WTC11 (cell line): ENCODE data around the gene WDR87. TPM values are rescaled to one million over a fixed set of nuclear protein-coding genes. Genes with fewer than 3 reads are reported as not detected.
A peak's percentile ranks its signal among the peaks of the same experiment; 100 is the strongest.

Source experiments
- ATAC-seq: fragments of 200-7000 bp; cut with Tn5 transposase; 2 replicates; pipeline ENCODE4 v1.10.0; 2021; ENCODE audit warnings: mild to moderate bottlenecking, moderate library complexity
- CTCF ChIA-PET: fragments of 300-600 bp; sonication (Branson Sonifier 250); formaldehyde crosslinking; loops from one replicate; lab custom pipeline; 2021; ENCODE audit warnings: antibody characterized with exemption; lab: Charles Lee
- POLR2A ChIA-PET: fragments of 350-600 bp; sonication (Branson Sonifier 250); formaldehyde crosslinking; loops from one replicate; lab custom pipeline; 2021; ENCODE audit warnings: antibody characterized with exemption; lab: Charles Lee
- DNase-seq: peaks from one replicate; pipeline ENCODE4 v3.0.0; 2021; ENCODE audit warnings: low spot score
- H3K27ac Mint-ChIP-seq: 2 replicates; pipeline ENCODE4 v1.8.0; 2021; ENCODE audit warnings: mixed read lengths
- H3K27me3 Mint-ChIP-seq: 2 replicates; pipeline ENCODE4 v1.8.0; 2021; ENCODE audit warnings: low read depth, mild to moderate bottlenecking, moderate library complexity, mixed read lengths
- H3K36me3 Mint-ChIP-seq: 2 replicates; pipeline ENCODE4 v1.8.0; 2021; ENCODE audit warnings: mixed read lengths
- H3K4me1 Mint-ChIP-seq: 2 replicates; pipeline ENCODE4 v1.8.0; 2022; ENCODE audit warnings: mixed read lengths
- H3K4me3 Mint-ChIP-seq: 2 replicates; pipeline ENCODE4 v1.8.0; 2021; ENCODE audit warnings: mild to moderate bottlenecking, moderate library complexity, mixed read lengths
- H3K9me3 Mint-ChIP-seq: 2 replicates; pipeline ENCODE4 v1.8.0; 2021; ENCODE audit warnings: mixed read lengths
- EMX1 ChIP-seq: fragments of 250-450 bp; sonication (Bioruptor Pico); IDR thresholded peaks from 2 replicates; pipeline ENCODE4 v1.8.0; 2021; ENCODE audit warnings: mild to moderate bottlenecking
- ETV6 ChIP-seq: sonication (generic); formaldehyde crosslinking; IDR thresholded peaks from 2 replicates; pipeline ENCODE4 v1.8.1; 2022; ENCODE audit warnings: mild to moderate bottlenecking, missing genetic modification reagents
- FOXK1 ChIP-seq: sonication (generic); formaldehyde crosslinking; IDR thresholded peaks from 2 replicates; pipeline ENCODE4 v1.8.0; 2022; ENCODE audit warnings: mild to moderate bottlenecking, moderate library complexity, missing genetic modification reagents
- GTF2I ChIP-seq: fragments of 250-450 bp; sonication (Bioruptor Pico); conservative IDR thresholded peaks from 2 replicates; pipeline ENCODE4 v1.4.0; 2021; ENCODE audit warnings: mild to moderate bottlenecking
- KAT7 ChIP-seq: sonication (generic); formaldehyde crosslinking; IDR thresholded peaks from 2 replicates; pipeline ENCODE4 v1.8.1; 2023; ENCODE audit warnings: missing genetic modification reagents, mild to moderate bottlenecking, borderline replicate concordance
- MYBL2 ChIP-seq: sonication (generic); formaldehyde crosslinking; IDR thresholded peaks from 2 replicates; pipeline ENCODE4 v1.8.1; 2023; ENCODE audit warnings: mild to moderate bottlenecking, moderate library complexity, missing genetic modification reagents
- NFE2L1 ChIP-seq: sonication (generic); formaldehyde crosslinking; IDR thresholded peaks from 2 replicates; pipeline ENCODE4 v1.8.1; 2023; ENCODE audit warnings: missing genetic modification reagents
- SMAD4 ChIP-seq: sonication (generic); formaldehyde crosslinking; IDR thresholded peaks from 2 replicates; pipeline ENCODE4 v1.8.0; 2022; ENCODE audit warnings: mild to moderate bottlenecking, missing genetic modification reagents
- SP1 ChIP-seq: sonication (generic); formaldehyde crosslinking; conservative IDR thresholded peaks from 2 replicates; pipeline ENCODE4 v1.8.1; 2022; ENCODE audit warnings: missing genetic modification reagents
- ZMAT4 ChIP-seq: fragments of 250-450 bp; sonication (Bioruptor Pico); IDR thresholded peaks from 2 replicates; pipeline ENCODE4 v1.9.0; 2021; ENCODE audit warnings: mild to moderate bottlenecking
- ZNF396 ChIP-seq: fragments of 250-450 bp; sonication (Bioruptor Pico); IDR thresholded peaks from 2 replicates; pipeline ENCODE4 v1.8.0; 2021; ENCODE audit warnings: mild to moderate bottlenecking, moderate library complexity, borderline replicate concordance
- ZNF416 ChIP-seq: fragments of 250-450 bp; sonication (Bioruptor Pico); IDR thresholded peaks from 2 replicates; pipeline ENCODE4 v1.9.0; 2021; ENCODE audit warnings: mild to moderate bottlenecking, inconsistent platforms
- ZNF423 ChIP-seq: fragments of 250-450 bp; sonication (Bioruptor Pico); IDR thresholded peaks from 2 replicates; pipeline ENCODE4 v2.1.2; 2022; ENCODE audit warnings: mild to moderate bottlenecking, moderate library complexity
- total RNA-seq: library from RNA; stranded (reverse); gene quantifications from 3 replicates; pipeline ENCODE4 v1.2.3, GENCODE V29; 2021
- TF ChIP-seq, protein P1 (sequence below): sonication (generic); formaldehyde crosslinking; conservative IDR thresholded peaks from 2 replicates; pipeline ENCODE4 v1.8.1; 2023; ENCODE audit warnings: mild to moderate bottlenecking, low read depth, missing genetic modification reagents, moderate library complexity
- TF ChIP-seq, protein P2 (sequence below): sonication (generic); formaldehyde crosslinking; IDR thresholded peaks from 2 replicates; pipeline ENCODE4 v1.8.1; 2023; ENCODE audit warnings: mild to moderate bottlenecking, missing genetic modification reagents, moderate library complexity
- TF ChIP-seq, protein P3 (sequence below): sonication (generic); formaldehyde crosslinking; IDR thresholded peaks from 2 replicates; pipeline ENCODE4 v1.8.0; 2022; ENCODE audit warnings: mild to moderate bottlenecking, missing genetic modification reagents
- TF ChIP-seq, protein P4 (sequence below): fragments of 250-450 bp; sonication (Bioruptor Pico); IDR thresholded peaks from 2 replicates; pipeline ENCODE4 v2.1.2; 2022; ENCODE audit warnings: mild to moderate bottlenecking, moderate library complexity
- TF ChIP-seq, protein P5 (sequence below): sonication (generic); formaldehyde crosslinking; IDR thresholded peaks from 2 replicates; pipeline ENCODE4 v1.8.1; 2023; ENCODE audit warnings: mild to moderate bottlenecking, missing genetic modification reagents, moderate library complexity
- TF ChIP-seq, protein P6 (sequence below): sonication (generic); formaldehyde crosslinking; IDR thresholded peaks from 2 replicates; pipeline ENCODE4 v1.8.1; 2023; ENCODE audit warnings: mild to moderate bottlenecking, missing genetic modification reagents, borderline replicate concordance

WDR87 gene
- total RNA-seq, 1 experiment from 2014 or later, result not detected

- TF ChIP-seq, protein P1, sequence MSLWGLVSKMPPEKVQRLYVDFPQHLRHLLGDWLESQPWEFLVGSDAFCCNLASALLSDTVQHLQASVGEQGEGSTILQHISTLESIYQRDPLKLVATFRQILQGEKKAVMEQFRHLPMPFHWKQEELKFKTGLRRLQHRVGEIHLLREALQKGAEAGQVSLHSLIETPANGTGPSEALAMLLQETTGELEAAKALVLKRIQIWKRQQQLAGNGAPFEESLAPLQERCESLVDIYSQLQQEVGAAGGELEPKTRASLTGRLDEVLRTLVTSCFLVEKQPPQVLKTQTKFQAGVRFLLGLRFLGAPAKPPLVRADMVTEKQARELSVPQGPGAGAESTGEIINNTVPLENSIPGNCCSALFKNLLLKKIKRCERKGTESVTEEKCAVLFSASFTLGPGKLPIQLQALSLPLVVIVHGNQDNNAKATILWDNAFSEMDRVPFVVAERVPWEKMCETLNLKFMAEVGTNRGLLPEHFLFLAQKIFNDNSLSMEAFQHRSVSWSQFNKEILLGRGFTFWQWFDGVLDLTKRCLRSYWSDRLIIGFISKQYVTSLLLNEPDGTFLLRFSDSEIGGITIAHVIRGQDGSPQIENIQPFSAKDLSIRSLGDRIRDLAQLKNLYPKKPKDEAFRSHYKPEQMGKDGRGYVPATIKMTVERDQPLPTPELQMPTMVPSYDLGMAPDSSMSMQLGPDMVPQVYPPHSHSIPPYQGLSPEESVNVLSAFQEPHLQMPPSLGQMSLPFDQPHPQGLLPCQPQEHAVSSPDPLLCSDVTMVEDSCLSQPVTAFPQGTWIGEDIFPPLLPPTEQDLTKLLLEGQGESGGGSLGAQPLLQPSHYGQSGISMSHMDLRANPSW (CRISPR knock-in tag), result 0 out of 2 replicates have a peak, but pooled peaks have one; percentile 68
- peak; percentile 55; the same call in 1 of the 2 replicates for TF ChIP-seq ETV6 (CRISPR knock-in tag)
- no peak for TF ChIP-seq ZNF416 (CRISPR knock-in tag)
- TF ChIP-seq ZNF396 (CRISPR knock-in tag), result no peak
- TF ChIP-seq ZNF423 (CRISPR knock-in tag), result peak; percentile 98
- TF ChIP-seq FOXK1, result 0 out of 2 replicates have a peak, but pooled peaks have one; percentile 30
- TF ChIP-seq, protein P2, sequence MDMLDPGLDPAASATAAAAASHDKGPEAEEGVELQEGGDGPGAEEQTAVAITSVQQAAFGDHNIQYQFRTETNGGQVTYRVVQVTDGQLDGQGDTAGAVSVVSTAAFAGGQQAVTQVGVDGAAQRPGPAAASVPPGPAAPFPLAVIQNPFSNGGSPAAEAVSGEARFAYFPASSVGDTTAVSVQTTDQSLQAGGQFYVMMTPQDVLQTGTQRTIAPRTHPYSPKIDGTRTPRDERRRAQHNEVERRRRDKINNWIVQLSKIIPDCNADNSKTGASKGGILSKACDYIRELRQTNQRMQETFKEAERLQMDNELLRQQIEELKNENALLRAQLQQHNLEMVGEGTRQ (CRISPR knock-in tag), result peak; percentile 77
Observed at GRCh38 chr19:37931881-37932655, 25.7 kb upstream of the WDR87 start (continued).

GRCh38 chr19:37930416-37930815 lies 24.0 kb upstream of the WDR87 start:
- no peak overlapping the region for H3K4me3 Mint-ChIP-seq
- ATAC-seq, result no peak
- DNase-seq, result no peak
- peaks cover 70% of the 10 kb centered on the region for H3K4me1 Mint-ChIP-seq
- H3K36me3 Mint-ChIP-seq, result peaks cover 13% of the 10 kb centered on the region
- CTCF ChIA-PET, result interaction anchor here (0.8 to 4.9 kb wide), 3 partner anchors 24 to 74 kb away, joined by 7 to 38 read pairs (median 14); partner anchors contain the start of genes SIPA1L3 and WDR87
- POLR2A ChIA-PET, result no interaction called here
- peaks cover 12% of the 10 kb centered on the region for H3K9me3 Mint-ChIP-seq
- H3K27ac Mint-ChIP-seq, result no peak overlapping the region
- TF ChIP-seq EMX1 (CRISPR knock-in tag) (no peak), SMAD4 (no peak)
- no peaks in the 10 kb centered on the region; the same call in 1 of the 2 replicates for H3K27me3 Mint-ChIP-seq

DNA sequence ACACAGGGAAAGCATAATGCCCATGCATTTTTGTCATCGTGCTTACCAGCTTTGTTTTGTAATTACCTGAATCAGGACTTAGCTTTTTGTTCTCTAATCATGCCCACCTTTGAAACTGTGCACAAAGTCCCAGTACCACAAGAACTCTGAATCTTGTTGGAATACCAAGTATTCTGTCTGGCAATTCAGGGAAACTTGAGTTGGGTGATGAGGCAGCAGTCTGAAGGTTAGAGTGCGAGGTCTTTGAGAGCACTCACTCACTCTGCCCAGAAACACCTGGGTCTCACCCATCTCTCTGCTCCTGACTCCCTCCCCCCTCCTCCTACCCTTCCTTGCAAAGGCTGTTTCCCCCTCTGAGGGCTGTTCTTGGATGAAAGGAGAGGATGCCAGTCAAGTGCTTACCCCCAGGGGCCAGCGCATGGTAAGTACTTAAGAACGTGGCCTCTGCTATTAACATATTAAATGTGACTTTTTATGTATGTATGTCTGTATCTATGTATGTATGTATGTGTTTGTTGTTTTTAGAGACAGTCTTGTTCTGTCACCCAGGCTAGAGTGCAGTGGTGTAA lies 23.0 kb upstream of the WDR87 start:
- no peak for DNase-seq
- Mint-ChIP-seq H3K4me3 (no peak overlapping the region), H3K9me3 (peaks cover 7% of the 10 kb centered on the region), H3K4me1 (peaks cover 74% of the 10 kb centered on the region), H3K36me3 (peaks cover 8% of the 10 kb centered on the region), H3K27ac (peak overlapping the region; percentile 72), H3K27me3 (no peaks in the 10 kb centered on the region; the same call in 1 of the 2 replicates)
- peak; percentile 19 for ATAC-seq
- ChIA-PET CTCF (no interaction called here), POLR2A (no interaction called here)
- TF ChIP-seq NFE2L1 (CRISPR knock-in tag), result no peak
- no peak for TF ChIP-seq MYBL2 (CRISPR knock-in tag)
- TF ChIP-seq, protein P3, sequence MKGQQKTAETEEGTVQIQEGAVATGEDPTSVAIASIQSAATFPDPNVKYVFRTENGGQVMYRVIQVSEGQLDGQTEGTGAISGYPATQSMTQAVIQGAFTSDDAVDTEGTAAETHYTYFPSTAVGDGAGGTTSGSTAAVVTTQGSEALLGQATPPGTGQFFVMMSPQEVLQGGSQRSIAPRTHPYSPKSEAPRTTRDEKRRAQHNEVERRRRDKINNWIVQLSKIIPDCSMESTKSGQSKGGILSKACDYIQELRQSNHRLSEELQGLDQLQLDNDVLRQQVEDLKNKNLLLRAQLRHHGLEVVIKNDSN (CRISPR knock-in tag), result no peak
- TF ChIP-seq, protein P4, sequence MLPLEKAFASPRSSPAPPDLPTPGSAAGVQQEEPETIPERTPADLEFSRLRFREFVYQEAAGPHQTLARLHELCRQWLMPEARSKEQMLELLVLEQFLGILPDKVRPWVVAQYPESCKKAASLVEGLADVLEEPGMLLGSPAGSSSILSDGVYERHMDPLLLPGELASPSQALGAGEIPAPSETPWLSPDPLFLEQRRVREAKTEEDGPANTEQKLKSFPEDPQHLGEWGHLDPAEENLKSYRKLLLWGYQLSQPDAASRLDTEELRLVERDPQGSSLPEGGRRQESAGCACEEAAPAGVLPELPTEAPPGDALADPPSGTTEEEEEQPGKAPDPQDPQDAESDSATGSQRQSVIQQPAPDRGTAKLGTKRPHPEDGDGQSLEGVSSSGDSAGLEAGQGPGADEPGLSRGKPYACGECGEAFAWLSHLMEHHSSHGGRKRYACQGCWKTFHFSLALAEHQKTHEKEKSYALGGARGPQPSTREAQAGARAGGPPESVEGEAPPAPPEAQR (CRISPR knock-in tag), result no peak
- TF ChIP-seq ZNF416 (CRISPR knock-in tag), result no peak
- no peak for TF ChIP-seq SP1 (CRISPR knock-in tag)
- TF ChIP-seq, protein P5, sequence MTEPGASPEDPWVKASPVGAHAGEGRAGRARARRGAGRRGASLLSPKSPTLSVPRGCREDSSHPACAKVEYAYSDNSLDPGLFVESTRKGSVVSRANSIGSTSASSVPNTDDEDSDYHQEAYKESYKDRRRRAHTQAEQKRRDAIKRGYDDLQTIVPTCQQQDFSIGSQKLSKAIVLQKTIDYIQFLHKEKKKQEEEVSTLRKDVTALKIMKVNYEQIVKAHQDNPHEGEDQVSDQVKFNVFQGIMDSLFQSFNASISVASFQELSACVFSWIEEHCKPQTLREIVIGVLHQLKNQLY (CRISPR knock-in tag), result no peak
- TF ChIP-seq, protein P6, sequence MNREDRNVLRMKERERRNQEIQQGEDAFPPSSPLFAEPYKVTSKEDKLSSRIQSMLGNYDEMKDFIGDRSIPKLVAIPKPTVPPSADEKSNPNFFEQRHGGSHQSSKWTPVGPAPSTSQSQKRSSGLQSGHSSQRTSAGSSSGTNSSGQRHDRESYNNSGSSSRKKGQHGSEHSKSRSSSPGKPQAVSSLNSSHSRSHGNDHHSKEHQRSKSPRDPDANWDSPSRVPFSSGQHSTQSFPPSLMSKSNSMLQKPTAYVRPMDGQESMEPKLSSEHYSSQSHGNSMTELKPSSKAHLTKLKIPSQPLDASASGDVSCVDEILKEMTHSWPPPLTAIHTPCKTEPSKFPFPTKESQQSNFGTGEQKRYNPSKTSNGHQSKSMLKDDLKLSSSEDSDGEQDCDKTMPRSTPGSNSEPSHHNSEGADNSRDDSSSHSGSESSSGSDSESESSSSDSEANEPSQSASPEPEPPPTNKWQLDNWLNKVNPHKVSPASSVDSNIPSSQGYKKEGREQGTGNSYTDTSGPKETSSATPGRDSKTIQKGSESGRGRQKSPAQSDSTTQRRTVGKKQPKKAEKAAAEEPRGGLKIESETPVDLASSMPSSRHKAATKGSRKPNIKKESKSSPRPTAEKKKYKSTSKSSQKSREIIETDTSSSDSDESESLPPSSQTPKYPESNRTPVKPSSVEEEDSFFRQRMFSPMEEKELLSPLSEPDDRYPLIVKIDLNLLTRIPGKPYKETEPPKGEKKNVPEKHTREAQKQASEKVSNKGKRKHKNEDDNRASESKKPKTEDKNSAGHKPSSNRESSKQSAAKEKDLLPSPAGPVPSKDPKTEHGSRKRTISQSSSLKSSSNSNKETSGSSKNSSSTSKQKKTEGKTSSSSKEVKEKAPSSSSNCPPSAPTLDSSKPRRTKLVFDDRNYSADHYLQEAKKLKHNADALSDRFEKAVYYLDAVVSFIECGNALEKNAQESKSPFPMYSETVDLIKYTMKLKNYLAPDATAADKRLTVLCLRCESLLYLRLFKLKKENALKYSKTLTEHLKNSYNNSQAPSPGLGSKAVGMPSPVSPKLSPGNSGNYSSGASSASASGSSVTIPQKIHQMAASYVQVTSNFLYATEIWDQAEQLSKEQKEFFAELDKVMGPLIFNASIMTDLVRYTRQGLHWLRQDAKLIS, result no peak
- no peak for TF ChIP-seq ZMAT4
- TF ChIP-seq GTF2I (CRISPR knock-in tag), result no peak
- no peak for TF ChIP-seq KAT7 (CRISPR knock-in tag)
